PC-9 (cell line): ENCODE results near the gene CSGALNACT2.

Experiments
- EZH2 ChIP-seq: fragments of 200-600 bp; sonication (generic); IDR thresholded peaks from 2 replicates; pipeline ENCODE4 v1.8.0; 2017; ENCODE audit warnings: antibody characterized with exemption, low read depth
- TF ChIP-seq, protein P1 (sequence below): fragments of 200-600 bp; sonication (generic); conservative IDR thresholded peaks from 2 replicates; pipeline ENCODE4 v1.6.1; 2017; ENCODE audit warnings: mixed run types, antibody characterized with exemption, mild to moderate bottlenecking, moderate library complexity

DNA sequence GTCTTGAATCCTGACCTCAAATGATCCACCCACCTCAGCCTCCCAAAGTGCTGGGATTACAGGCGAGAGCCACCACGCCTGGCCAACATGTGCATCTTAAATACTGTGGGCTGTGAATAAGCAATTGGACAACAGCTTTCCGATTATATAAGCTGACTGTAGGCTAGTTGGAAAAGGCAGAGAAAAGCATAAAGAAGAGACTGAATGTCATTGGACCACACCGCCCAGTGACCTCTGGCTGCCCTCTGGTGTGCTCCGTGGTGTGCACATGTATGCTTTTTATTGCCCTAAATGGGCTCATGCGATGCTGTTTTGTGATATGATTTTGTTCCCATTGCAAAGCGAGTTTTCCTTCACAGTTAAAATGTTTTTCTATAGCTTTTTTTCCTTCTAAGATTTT is 15.4 kb upstream of the CSGALNACT2 start:
- no peak for TF ChIP-seq EZH2
- TF ChIP-seq, protein P1, sequence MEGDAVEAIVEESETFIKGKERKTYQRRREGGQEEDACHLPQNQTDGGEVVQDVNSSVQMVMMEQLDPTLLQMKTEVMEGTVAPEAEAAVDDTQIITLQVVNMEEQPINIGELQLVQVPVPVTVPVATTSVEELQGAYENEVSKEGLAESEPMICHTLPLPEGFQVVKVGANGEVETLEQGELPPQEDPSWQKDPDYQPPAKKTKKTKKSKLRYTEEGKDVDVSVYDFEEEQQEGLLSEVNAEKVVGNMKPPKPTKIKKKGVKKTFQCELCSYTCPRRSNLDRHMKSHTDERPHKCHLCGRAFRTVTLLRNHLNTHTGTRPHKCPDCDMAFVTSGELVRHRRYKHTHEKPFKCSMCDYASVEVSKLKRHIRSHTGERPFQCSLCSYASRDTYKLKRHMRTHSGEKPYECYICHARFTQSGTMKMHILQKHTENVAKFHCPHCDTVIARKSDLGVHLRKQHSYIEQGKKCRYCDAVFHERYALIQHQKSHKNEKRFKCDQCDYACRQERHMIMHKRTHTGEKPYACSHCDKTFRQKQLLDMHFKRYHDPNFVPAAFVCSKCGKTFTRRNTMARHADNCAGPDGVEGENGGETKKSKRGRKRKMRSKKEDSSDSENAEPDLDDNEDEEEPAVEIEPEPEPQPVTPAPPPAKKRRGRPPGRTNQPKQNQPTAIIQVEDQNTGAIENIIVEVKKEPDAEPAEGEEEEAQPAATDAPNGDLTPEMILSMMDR, result no peak
